ENCODE results near the gene NUP214.
A peak's percentile ranks its signal among the peaks of the same experiment; 100 is the strongest.

Gene NUP214

DNA sequence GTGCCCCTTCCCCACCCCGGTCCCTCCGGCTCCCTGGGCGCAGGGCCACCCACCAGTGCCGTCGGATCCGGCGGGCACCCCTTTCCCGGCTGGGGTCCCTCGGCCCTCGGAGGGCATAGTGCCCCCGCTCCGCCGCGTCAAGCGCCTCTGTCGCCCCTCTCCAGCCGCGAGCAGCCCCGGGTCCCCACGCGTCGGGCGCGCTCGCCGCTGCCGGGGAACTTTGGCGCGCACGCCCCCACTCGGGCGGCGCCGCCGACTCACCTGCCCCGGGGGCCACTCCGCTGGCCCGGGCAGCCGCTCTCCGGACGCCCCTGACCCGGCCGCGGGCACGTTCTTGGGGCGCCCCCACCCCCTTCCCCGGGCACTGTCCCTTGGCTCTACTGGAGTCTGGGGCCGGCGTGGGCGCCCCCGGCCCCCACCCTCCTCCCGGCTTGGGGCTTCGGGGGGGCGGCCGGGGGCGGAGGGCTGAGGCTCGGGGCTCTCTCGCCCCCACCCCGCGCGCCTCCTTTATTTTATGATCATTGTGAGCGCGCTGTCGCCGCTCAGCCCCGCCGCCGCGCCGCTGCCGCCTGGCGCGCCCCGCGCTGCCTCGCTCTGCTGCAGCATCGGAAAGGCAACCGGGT lies 152.0 kb downstream of the NUP214 start:
- DNase-seq (ENCODE audit: low spot score) = peak; percentile 47

DNA sequence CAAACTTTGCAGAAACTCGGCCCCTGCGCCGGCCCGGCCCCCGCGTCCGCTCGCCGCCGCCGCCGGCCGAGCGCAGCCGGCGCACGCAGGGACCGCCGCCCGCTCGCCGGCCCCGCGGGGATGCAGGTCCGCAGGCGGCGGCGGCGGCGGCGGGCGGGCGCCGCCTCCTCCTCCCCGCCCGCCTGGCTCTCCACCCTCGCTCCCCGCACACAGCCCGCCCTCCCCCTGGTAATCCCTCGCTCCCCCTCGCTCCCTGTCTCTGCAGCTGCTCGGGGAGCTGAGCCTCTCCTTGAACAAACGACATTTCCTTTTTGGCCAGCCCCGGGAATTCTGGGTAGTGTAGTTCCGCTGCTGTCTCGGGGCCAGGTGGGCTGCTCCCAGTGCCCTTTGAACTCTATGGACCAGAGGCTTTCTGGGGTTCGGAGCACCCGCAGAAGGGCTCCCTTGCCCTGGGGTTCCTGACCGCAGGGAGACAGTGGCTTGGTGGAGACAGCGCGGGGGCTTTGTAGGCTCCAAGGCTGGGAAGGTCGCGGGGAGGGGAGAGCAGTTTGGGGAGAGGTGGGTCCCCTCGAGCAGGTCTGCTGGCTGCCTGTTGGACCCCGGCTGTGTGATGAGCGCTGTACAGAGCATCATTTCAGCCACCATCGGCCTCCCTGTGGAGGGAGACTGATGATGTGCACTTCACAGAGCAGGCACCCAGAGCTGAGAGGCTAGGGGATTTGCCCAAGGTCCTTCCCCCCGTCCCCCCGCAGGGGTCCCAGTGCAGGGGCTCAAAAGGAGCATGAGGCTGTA lies 152.7 kb downstream of the NUP214 start:
- DNase-seq (ENCODE audit: low spot score) = peak; percentile 99

- no peak for DNase-seq (ENCODE audit: low spot score)
These were observed 153.3 kb downstream of the NUP214 start for GRCh38 chr9:131278702-131279111.

DNA sequence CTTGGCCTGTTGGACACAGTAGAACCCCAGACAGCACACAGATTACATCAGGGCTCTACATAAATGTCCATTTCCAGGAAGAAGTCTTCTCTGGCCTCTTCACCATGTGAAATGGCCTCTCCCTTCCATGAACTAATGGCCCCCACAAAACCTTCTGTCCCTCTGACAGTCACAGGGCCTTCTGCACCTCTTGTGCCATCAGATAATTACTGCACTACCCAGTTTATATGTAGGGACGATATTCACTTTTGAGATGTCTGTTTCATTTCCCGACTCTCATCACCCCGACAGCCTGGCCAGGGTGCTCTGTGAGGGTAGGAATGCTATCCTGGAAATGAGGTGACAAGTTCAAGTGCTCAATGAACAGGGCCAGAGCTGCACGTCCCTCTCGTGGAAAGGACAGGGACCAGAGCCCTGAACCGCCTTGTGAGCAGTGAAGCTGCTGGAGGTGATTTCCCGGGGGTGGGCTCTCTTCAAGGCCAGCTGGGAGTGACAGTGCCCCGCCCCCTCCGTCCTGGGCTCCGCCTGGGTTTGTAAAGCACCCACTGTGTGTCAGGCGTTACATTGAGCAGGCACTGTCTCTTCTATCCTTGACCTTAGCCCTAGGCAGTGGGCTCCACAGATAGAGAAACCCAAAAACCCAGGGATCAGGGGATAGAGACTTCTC lies 153.9 kb downstream of the NUP214 start:
- DNase-seq (ENCODE audit: low spot score) = no peak

- DNase-seq (ENCODE audit: low spot score) = no peak
These were observed 154.6 kb downstream of the NUP214 start for GRCh38 chr9:131279863-131280570.

DNA sequence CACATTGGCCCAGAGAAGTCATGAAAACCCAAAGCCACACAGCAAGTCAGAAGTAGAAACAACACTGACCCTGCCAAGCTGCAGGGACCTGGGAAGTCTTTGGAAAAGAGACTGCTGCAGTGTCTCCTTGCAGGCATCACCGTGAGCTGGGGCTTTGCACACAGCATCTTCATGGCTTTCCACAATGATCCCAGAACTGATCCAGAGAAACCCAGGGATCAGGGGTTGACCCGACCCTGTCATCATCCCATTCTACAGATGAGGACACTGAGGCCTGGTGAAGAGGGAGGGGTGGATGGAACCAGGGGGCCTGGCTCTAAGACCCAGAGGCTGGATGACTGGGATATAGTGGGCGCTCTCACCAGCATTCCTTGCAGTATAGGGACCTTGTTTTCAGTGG lies 155.3 kb downstream of the NUP214 start:
- DNase-seq (ENCODE audit: low spot score) = no peak

GRCh38 chr9:131281119-131281965 lies 156.0 kb downstream of the NUP214 start:
- DNase-seq (ENCODE audit: low spot score) = no peak

- no peak for DNase-seq (ENCODE audit: low spot score)
These were observed 156.8 kb downstream of the NUP214 start for GRCh38 chr9:131282175-131282574.

GRCh38 chr9:131282688-131283422 lies 157.5 kb downstream of the NUP214 start:
- DNase-seq (ENCODE audit: low spot score) = peak; percentile 55

Measured in HuH-7 (cell line).